GM20000 (cell line): ENCODE data around the gene AARS1.
"Not testable (repeated sequence)": the region's sequence is repeated elsewhere in the genome, so short reads cannot be mapped to it uniquely, and the experiment has no call there.

ENCODE experiments used
- DNase-seq: peaks from one replicate; pipeline ENCODE4 v3.0.0; 2012; ENCODE audit warnings: low spot score
- CTCF ChIP-seq: IDR thresholded peaks from 2 replicates; pipeline ENCODE4 v1.5.1; 2012; ENCODE audit warnings: mild to moderate bottlenecking, control low read depth; ENCODE audit errors: extremely low read depth, missing control alignments

Gene AARS1

GRCh38 chr16:70290949-70291519, 1.7 kb upstream of the AARS1 start:
- DNase-seq, result no peak
- TF ChIP-seq CTCF, result no peak

- DNase-seq, result not testable (repeated sequence)
Measured at GRCh38 chr16:70287304-70287971, 1.9 kb downstream of the AARS1 start.

- no peak for DNase-seq
- TF ChIP-seq CTCF, result no peak
Measured at GRCh38 chr16:70276392-70276791, 12.9 kb downstream of the AARS1 start.

DNA sequence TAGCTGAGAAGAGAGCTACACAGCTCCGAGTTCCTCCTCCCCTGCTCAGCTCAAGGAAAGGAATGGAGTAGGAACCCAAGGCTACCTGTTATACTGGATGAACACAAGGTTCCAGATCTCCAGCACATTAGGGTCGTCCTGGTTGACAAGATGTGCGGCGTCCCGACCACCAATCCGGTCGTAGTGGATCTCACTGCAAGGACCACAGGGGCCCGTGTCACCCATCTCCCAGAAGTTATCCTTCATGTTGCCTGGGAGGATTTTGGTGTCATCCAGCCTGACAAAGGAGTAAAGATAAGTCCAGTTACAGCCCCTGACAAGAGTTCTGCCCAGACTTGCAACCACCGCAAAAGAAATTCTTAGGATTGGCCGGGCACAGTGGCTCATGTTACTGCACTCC, 17.6 kb downstream of the AARS1 start:
- no peak for TF ChIP-seq CTCF
- no peak for DNase-seq

- DNase-seq, result no peak
- no peak for TF ChIP-seq CTCF
Measured at GRCh38 chr16:70270176-70270575, 19.1 kb downstream of the AARS1 start.

- TF ChIP-seq CTCF, result no peak
- no peak for DNase-seq
Measured at GRCh38 chr16:70269471-70269870, 19.8 kb downstream of the AARS1 start.

DNA sequence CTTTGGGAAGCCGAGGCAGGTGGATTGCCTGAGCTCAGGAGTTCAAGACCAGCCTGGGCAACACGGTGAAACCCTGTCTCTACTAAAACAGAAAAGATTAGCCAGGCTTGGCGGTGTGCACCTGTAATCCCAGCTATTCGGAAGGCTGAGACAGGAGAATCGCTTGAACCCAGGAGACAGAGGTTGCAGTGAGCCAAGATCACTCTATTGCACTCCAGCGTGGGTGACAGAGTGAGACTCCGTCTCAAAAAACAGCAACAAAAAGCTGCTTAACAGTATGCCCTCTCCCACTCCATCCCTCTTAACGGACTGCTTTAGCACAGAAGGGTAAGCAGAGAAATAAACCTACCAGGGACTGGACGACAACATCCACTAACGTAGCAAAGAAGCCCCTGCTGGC, 21.4 kb downstream of the AARS1 start:
- not testable (repeated sequence) for DNase-seq

DNA sequence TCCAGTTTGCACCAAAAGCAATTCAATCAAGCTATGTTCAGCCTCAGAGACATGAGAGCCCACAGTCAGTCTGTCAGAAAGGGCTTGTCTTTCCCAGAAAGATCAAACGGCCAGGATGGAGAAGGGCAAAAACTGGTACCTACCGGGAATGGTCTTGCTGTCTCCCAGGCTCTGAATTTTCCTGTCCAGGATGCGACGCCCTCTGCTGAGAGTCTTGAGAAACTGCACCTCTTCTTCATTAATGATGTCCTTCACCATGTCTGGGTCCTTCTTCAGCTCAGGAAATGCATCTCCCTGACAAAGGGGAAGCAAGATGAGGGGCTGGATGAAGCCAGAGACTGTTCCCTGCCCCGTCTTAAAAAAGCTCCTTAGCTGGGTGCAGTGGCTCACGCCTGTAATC, 21.8 kb downstream of the AARS1 start:
- TF ChIP-seq CTCF, result no peak
- no peak for DNase-seq

DNA sequence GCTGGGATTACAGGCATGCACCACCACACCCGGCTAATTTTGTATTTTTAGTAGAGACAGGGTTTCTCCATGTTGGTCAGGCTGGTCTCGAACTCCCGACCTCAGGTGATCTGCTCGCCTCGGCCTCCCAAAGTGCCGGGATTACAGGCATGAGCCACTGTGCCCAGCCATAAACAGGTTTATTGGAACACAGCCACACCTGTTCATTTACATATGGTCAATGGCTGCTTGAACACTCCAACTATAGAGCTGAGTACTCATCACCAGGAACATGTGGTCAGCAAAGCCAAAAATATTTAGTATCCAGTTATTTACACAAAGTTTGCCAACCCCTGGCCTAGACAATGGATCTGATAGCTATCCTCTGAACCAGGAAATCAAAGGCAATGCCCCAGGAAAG, 29.4 kb downstream of the AARS1 start:
- DNase-seq, result not testable (repeated sequence)
